Measurements from ENCODE around the gene CLIP1. TPM values are rescaled to one million over a fixed set of nuclear protein-coding genes. Genes with fewer than 3 reads are reported as not detected.

Gene CLIP1
- total and polyA plus RNA-seq, 2 of the 8 experiments (the other 6 are each of a cell fraction or from before 2014, with no cell fraction given): 19.0 to 27.6 TPM

GRCh38 chr12:122326586-122326985 is 95.9 kb downstream of the CLIP1 start:
- Histone ChIP-seq H3K4me3 (ENCODE audit: extremely low read depth in 1 of 4, insufficient read depth in 2 of 4, low read depth in 3 of 4, low read length in 4 of 4) (no peak overlapping the region), H3K23ac (ENCODE audit: insufficient read length) (no peak overlapping the region), H2BK120ac (replicated peaks; ENCODE audit: low read depth, low read length) (no peak overlapping the region), H4K5ac (ENCODE audit: insufficient read length, low read depth, low read length) (no peak overlapping the region), H3K27ac (ENCODE audit: low read depth, low read length) (no peak overlapping the region), H3K4me1 (replicated peaks in 1 of 4; ENCODE audit: control insufficient read depth in 3 of 4, insufficient read depth in 4 of 4, low read length in 3 of 4) (peaks cover 0 to 2% (median 0%) of the 10 kb centered on the region in 4 experiments; a peak in 1 of 7 replicates), H3K9me3 (ENCODE audit: insufficient read depth in 2 of 2, low read depth in 1 of 2, low read length in 1 of 2) (no peaks in the 10 kb centered on the region), H3K56ac (replicated peaks; ENCODE audit: insufficient read length, low read depth, low read length) (no peak overlapping the region), H3K79me1 (ENCODE audit: low read depth, low read length) (no peaks in the 10 kb centered on the region), H4K8ac (ENCODE audit: extremely low read depth, insufficient read depth, low read length) (no peak overlapping the region), H2BK15ac (ENCODE audit: low read length) (no peak overlapping the region), H4K20me1 (replicated peaks in 1 of 2; ENCODE audit: control insufficient read depth in 1 of 2, insufficient read depth in 2 of 2, low read length in 2 of 2) (no peaks in the 10 kb centered on the region), H4K91ac (replicated peaks; ENCODE audit: insufficient read length, low read length) (no peak overlapping the region), H3K4ac (replicated peaks; ENCODE audit: insufficient read length, low read depth, low read length) (no peak overlapping the region), H3K36me3 (ENCODE audit: control insufficient read depth in 2 of 4, insufficient read depth in 4 of 4, low read length in 3 of 4) (peaks cover 0 to 9% (median 2%) of the 10 kb centered on the region in 4 experiments; a peak in 3 of 8 replicates), H3K79me2 (ENCODE audit: control insufficient read depth in 1 of 2, insufficient read depth in 2 of 2, low read length in 2 of 2) (no peaks in the 10 kb centered on the region), H2BK12ac (ENCODE audit: low read depth, low read length) (no peak overlapping the region), H3K14ac (ENCODE audit: insufficient read length) (no peak overlapping the region), H2BK20ac (ENCODE audit: low read length) (no peak overlapping the region), H2AFZ (ENCODE audit: low read length) (no peak overlapping the region), H2BK5ac (ENCODE audit: low read depth, low read length) (no peak overlapping the region), H3K18ac (ENCODE audit: extremely low read depth, low read length) (no peak overlapping the region), H3K23me2 (ENCODE audit: low read depth, low read length) (no peaks in the 10 kb centered on the region), H3K27me3 (replicated peaks in 1 of 4; ENCODE audit: control insufficient read depth in 3 of 4, extremely low read depth in 1 of 4, insufficient read depth in 3 of 4, low read length in 3 of 4) (no peaks in the 10 kb centered on the region), H2AK5ac (ENCODE audit: low read depth, low read length) (no peak overlapping the region), H3K4me2 (ENCODE audit: insufficient read depth in 1 of 2, low read depth in 2 of 2, low read length in 2 of 2) (no peak overlapping the region), H3K9ac (replicated peaks in 1 of 4; ENCODE audit: extremely low read depth in 1 of 4, low read depth in 3 of 4, low read length in 3 of 4) (no peak overlapping the region)
- FAIRE-seq (no peak), DNase-seq (ENCODE audit: low read depth in 1 of 2, low spot score in 2 of 2) (no peak)
- ChIA-PET POLR2A (ENCODE audit: partially characterized antibody) (no interaction called here), CTCF (ENCODE audit: partially characterized antibody) (interaction anchor here (0.7 to 8.1 kb wide), 2 partner anchors 20 to 1124 kb away, joined by 3 to 46 read pairs; no protein-coding TSS in a partner anchor)
- WGBS, 2 experiments (ENCODE audit: extremely low coverage in 1 of 2, insufficient coverage in 1 of 2, insufficient read length in 1 of 2, insufficient replicate concordance in 2 of 2, low coverage in 1 of 2, low lambda C conversion rate in 2 of 2, missing lambda C conversion rate in 1 of 2): 91% methylated on average over 5 of the region's 5 CpGs; no CpG with 5 or more reads in 1 of the 2 experiments
- no peak for TF ChIP-seq POU5F1 (IDR thresholded peaks at IDR 0.05; ENCODE audit: low read depth, low read length)
- TF ChIP-seq MAFK (IDR thresholded peaks at IDR 0.05; ENCODE audit: low read depth, low read length): no peak
- TF ChIP-seq ZNF274 (IDR thresholded peaks at IDR 0.05; ENCODE audit: borderline replicate concordance, extremely low read depth, low read length): no peak
- no peak for TF ChIP-seq JUND (IDR thresholded peaks at IDR 0.05; ENCODE audit: low read length)
- TF ChIP-seq TAF1 (IDR thresholded peaks at IDR 0.05; ENCODE audit: low read depth, low read length): no peak
- no peak for TF ChIP-seq BCL11A (IDR thresholded peaks at IDR 0.05; ENCODE audit: low read depth in 2 of 2, low read length in 2 of 2)

Measured in H1 (cell line).